GM12865 (cell line): Measurements from ENCODE around the gene RGL4.
"Not testable (repeated sequence)": the region's sequence is repeated elsewhere in the genome, so short reads cannot be mapped to it uniquely, and the experiment has no call there.

Experiments
- DNase-seq: peaks from one replicate; pipeline ENCODE4 v3.0.0; 2010; ENCODE audit warnings: low read depth
- H3K4me3 ChIP-seq: 2 replicates; pipeline ENCODE4 v1.5.1; 2011; ENCODE audit warnings: mild to moderate bottlenecking, low read depth, low read length, control low read depth
- TF ChIP-seq, protein P1 (sequence below): IDR thresholded peaks from 2 replicates; pipeline ENCODE4 v1.5.1; 2011; ENCODE audit warnings: low read length, control low read depth, low read depth, inconsistent platforms; ENCODE audit not compliant: insufficient read depth; ENCODE audit errors: missing control alignments

RGL4 gene

DNA sequence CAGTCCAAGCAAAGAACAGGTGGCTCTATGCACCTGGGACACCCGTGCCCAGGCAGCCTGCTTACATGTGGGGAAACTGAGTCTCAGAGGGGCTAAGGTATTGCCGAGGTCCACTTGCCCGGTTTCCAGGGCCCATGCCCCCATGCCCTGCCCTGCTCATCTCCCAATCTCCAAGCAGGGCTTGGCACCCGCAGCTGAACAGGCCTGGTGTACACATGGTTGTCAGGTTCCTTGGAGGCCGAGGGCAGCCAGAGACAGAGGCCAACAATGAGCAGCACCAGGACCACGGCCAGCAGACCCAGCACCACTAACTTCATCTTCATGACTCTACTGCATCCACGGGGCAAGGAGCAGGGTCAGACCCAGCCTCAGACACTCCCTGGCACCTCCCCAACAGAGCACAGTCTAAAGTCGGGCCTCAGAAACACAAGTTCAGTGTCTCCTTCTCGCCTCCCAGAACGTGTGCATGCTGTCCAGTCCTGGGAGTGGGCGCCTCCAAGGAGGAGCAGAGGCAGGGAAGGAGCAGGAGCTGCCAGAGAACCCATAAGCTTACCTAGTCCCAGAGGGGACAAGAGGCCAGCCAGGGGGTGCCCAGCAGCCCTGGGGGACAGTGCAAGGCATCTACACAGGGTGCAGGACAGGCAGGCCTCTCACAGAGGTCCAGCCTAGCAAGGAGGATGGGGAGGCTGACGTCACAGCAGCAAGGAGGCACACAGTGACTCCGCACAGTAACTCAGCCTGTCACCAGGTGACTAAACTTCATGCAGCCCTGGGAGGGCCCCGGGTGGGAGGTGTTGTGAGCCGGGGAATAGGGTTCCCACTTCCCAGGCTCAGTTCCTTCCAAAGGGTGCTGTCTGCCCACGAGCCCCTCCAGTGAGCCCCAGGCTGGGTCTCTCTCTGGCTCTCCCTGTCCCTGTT is 20.2 kb upstream of the RGL4 start:
- DNase-seq: no peak
- no peak overlapping the region for H3K4me3 ChIP-seq

DNA sequence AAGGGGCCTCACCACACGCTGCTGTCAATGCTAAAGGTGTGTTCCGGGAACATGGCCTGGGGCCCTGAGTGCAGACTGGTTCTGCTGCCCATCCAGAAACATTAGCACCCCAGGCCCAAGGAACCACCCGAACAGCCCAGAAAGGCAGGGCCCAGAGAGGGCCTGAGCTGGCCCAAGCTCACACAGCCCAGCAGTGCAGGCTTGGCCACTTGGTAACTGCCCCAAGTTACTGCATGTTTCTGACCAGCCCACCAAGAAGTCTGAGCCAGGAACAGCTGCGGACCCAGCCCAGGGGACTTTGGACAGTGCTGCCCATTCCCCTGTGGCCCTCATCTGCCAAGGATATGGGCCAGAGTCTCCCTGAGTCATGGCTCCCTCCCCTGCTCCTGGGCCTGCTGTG is 19.4 kb upstream of the RGL4 start:
- not testable (repeated sequence) for H3K4me3 ChIP-seq, DNase-seq

More for the DNA sequence above, 20.2 kb upstream of the RGL4 start:
- TF ChIP-seq, protein P1, sequence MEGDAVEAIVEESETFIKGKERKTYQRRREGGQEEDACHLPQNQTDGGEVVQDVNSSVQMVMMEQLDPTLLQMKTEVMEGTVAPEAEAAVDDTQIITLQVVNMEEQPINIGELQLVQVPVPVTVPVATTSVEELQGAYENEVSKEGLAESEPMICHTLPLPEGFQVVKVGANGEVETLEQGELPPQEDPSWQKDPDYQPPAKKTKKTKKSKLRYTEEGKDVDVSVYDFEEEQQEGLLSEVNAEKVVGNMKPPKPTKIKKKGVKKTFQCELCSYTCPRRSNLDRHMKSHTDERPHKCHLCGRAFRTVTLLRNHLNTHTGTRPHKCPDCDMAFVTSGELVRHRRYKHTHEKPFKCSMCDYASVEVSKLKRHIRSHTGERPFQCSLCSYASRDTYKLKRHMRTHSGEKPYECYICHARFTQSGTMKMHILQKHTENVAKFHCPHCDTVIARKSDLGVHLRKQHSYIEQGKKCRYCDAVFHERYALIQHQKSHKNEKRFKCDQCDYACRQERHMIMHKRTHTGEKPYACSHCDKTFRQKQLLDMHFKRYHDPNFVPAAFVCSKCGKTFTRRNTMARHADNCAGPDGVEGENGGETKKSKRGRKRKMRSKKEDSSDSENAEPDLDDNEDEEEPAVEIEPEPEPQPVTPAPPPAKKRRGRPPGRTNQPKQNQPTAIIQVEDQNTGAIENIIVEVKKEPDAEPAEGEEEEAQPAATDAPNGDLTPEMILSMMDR: no peak

- not testable (repeated sequence) for H3K4me3 ChIP-seq, DNase-seq
These were observed 18.3 kb upstream of the RGL4 start for GRCh38 chr22:23672307-23673049.

- no peak for DNase-seq
- H3K4me3 ChIP-seq: no peak overlapping the region
- TF ChIP-seq, protein P1: no peak
These were observed 17.7 kb upstream of the RGL4 start for GRCh38 chr22:23673050-23673620.

DNA sequence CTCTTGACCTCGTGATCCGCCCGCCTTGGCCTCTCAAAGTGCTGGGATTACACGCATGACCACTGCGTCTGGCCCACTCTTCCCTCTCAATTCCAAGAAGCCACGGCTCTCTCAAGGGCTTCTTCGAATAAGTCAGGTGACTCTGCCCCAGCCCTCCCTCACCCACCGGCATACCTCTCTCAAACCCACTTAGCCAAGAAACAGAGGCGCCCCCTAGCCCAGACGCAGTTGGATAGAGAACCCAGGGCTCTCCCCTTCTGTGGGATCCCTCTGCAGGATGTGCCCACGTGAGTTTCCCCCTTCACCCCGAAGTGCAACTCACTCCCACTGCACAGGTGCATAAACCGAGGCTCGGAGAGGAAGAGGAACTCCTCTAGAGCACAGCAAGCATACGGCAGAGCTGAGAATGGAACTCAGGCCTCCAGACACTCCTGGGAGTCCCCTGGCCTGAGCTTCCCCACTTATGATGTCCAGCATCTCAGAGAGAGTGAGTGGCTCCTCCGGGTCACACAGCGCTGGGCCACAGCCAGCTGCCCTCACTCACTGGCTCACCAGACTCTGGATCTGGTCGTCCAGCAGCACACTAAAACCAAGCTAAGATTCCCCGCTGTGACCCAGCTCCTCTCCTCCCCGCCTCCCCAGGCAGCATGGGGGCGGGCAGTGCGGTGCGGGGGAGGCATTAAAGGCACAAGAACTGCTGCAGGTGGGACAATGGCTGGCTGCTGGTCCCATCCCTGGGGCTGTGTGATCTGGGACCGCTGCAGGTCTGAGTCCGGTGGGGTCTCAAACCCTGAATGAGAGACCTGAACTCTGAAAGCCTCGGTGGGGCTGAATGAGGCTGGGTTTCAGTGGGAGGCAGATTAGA is 16.8 kb upstream of the RGL4 start:
- no peak overlapping the region for H3K4me3 ChIP-seq
- DNase-seq: no peak
- TF ChIP-seq, protein P1: no peak

GRCh38 chr22:23674886-23675501 is 15.8 kb upstream of the RGL4 start:
- H3K4me3 ChIP-seq, DNase-seq: not testable (repeated sequence)

- H3K4me3 ChIP-seq: no peak overlapping the region
- DNase-seq: peak; percentile 55
- TF ChIP-seq, protein P1: no peak
These were observed 15.1 kb upstream of the RGL4 start for GRCh38 chr22:23675502-23676415.

GRCh38 chr22:23676841-23677700 is 13.7 kb upstream of the RGL4 start:
- H3K4me3 ChIP-seq, DNase-seq: not testable (repeated sequence)
